Measurements from ENCODE around the gene SLC14A1.

DNA sequence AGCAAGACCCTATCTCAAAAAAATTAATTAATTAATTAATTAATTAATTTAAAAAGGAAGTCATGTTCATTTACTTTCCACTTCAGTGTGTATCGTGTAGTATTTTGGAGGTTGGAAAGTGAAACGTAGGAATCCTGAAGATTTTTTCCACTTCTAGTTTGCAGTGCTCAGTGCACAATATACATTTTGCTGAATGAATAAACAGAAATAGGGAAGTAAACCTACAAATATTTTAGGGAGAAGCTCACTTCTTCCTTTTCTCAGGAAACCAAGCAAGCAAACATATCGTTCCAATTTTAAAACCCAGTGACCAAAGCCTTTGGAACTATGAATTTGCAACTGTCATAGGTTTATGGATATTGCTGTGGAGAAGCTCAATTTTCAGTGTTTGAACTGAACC is 27.8 kb downstream of the SLC14A1 start:
- TF ChIP-seq POLR2A (IDR thresholded peaks at IDR 0.05; ENCODE audit: low read depth, low read length) (no peak), POLR2AphosphoS5 (IDR thresholded peaks at IDR 0.05; ENCODE audit: low read depth, low read length) (no peak), TAF1 (IDR thresholded peaks at IDR 0.05; ENCODE audit: low read depth, low read length) (no peak), POU2F2 (IDR thresholded peaks at IDR 0.05; ENCODE audit: low read depth, low read length) (no peak), PAX5 (IDR thresholded peaks at IDR 0.05; ENCODE audit: insufficient read depth, low read length, severe bottlenecking) (no peak)
